Measurements from ENCODE around the gene ATP5F1E.

DNA sequence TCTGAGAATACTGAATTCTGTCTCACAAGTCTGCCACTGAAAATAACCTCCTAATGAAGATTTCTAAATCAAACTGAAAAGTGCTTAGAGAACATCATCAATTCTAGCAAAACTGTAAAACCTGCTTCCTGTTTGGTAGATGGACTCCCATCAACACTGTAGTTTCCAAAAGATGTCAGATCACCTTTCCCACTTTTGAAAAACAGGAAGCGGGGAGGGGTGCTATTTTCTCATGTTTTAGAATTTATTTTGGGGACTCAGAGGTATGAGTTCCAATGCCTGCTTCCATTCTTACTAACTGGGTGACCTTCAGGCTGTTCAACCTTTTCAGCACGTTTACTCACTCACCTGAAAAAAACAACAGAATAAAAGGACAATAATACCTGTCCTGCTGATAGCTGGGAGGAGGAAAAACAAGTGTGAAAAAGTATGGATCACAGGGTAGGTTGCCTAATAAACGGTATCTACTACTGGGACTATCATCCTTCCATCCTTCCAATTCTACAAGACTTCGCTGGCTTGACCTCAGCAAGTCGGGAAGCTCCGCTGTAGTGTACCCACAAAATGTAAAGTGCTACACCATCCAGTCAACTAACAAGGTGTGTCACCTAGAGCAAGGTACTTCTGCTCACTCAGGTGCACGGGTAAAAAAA is 1.1 kb downstream of the ATP5F1E start:
- no peak for TF ChIP-seq FOXM1 (IDR thresholded peaks at IDR 0.05; ENCODE audit: borderline replicate concordance, low read depth)
- TF ChIP-seq YY1 (IDR thresholded peaks at IDR 0.05; ENCODE audit: low read depth), result no peak
- TF ChIP-seq, protein P1, sequence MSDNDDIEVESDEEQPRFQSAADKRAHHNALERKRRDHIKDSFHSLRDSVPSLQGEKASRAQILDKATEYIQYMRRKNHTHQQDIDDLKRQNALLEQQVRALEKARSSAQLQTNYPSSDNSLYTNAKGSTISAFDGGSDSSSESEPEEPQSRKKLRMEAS (IDR thresholded peaks at IDR 0.05), result no peak
